ENCODE results near the gene ZNF511. TPM values are rescaled to one million over a fixed set of nuclear protein-coding genes. Genes with fewer than 3 reads are reported as not detected.

The ZNF511 gene
- total and polyA plus RNA-seq, 2 of the 4 experiments (the other 2 are of a cell fraction), result 13.6 to 32.6 TPM

GRCh38 chr10:133326223-133326551, 17.5 kb downstream of the ZNF511 start:
- H4K5ac ChIP-seq (ENCODE audit: low read depth, low read length), result no peak overlapping the region
- no peak overlapping the region for H2BK15ac ChIP-seq (ENCODE audit: low read depth, low read length)
- no peak overlapping the region for H3K27ac ChIP-seq (ENCODE audit: insufficient read depth, low read length)
- no peak overlapping the region for H3K4me2 ChIP-seq (ENCODE audit: low read depth, low read length)
- no TSS peak for BruUV-seq (replicated peaks)
- peak overlapping the region; percentile 86 for H2AFZ ChIP-seq (replicated peaks; ENCODE audit: low read length, poor library complexity)
- no peak overlapping the region for H2BK5ac ChIP-seq (ENCODE audit: low read depth, low read length, poor library complexity, severe bottlenecking)
- H4K20me1 ChIP-seq (ENCODE audit: insufficient read depth, low read length), result 0 out of 2 replicates have a peak, but pooled peaks cover 3% of the 10 kb centered on the region
- no peak overlapping the region for H4K8ac ChIP-seq (ENCODE audit: low read depth in 2 of 2, low read length in 2 of 2)
- H3K4ac ChIP-seq (ENCODE audit: low read depth, low read length), result no peak overlapping the region
- no peak overlapping the region for H2BK20ac ChIP-seq (ENCODE audit: low read depth, low read length)
- no peak overlapping the region for H3K9ac ChIP-seq (ENCODE audit: low read depth, low read length)
- H3K56ac ChIP-seq (ENCODE audit: extremely low read depth, insufficient read depth, low read length), result no peak overlapping the region
- ChIA-PET POLR2A (ENCODE audit: unreplicated experiment) (no interaction called here), CTCF (no interaction called here)
- no peak overlapping the region for H4K91ac ChIP-seq (ENCODE audit: insufficient read depth, low read depth, low read length)
- no peak overlapping the region for H3K14ac ChIP-seq (replicated peaks; ENCODE audit: low read depth, low read length)
- dilution Hi-C loops (cut with HindIII; ENCODE audit: low sequenced_read_pairs, unreplicated experiment), result no loop called here
- DNase-seq (no peak), ATAC-seq (ENCODE audit: low read depth) (no peak)
- peak overlapping the region; percentile 72 for H2AK9ac ChIP-seq (replicated peaks; ENCODE audit: low read depth, low read length, poor library complexity)
- peaks cover 18% of the 10 kb centered on the region for H3K4me1 ChIP-seq (ENCODE audit: control insufficient read depth, insufficient read depth, low read length)
- no peaks in the 10 kb centered on the region for H3K79me1 ChIP-seq (ENCODE audit: low read depth in 1 of 2, low read length in 2 of 2)
- TF ChIP-seq RFX5 (IDR thresholded peaks at IDR 0.05; ENCODE audit: low read depth, low read length) (no peak), MAFK (IDR thresholded peaks at IDR 0.05; ENCODE audit: low read depth, low read length) (no peak), MXI1 (IDR thresholded peaks at IDR 0.05; ENCODE audit: borderline replicate concordance, low read depth, low read length) (no peak), CHD1 (IDR thresholded peaks at IDR 0.05; ENCODE audit: low read depth, low read length) (no peak), RAD21 (IDR thresholded peaks at IDR 0.05; ENCODE audit: low read length) (no peak), CTCF (conservative IDR thresholded peaks at IDR 0.05; ENCODE audit: low read depth, low read length) (no peak), POLR2A (IDR thresholded peaks at IDR 0.05; ENCODE audit: low read depth, low read length) (no peak), BHLHE40 (IDR thresholded peaks at IDR 0.05; ENCODE audit: low read depth, low read length) (no peak), RCOR1 (IDR thresholded peaks at IDR 0.05; ENCODE audit: insufficient replicate concordance, low read length) (no peak), MAZ (IDR thresholded peaks at IDR 0.05; ENCODE audit: borderline replicate concordance, low read depth, low read length) (no peak), CEBPB (IDR thresholded peaks at IDR 0.05; ENCODE audit: low read depth, low read length) (no peak)
- H3K18ac ChIP-seq (ENCODE audit: low read depth, low read length), result no peak overlapping the region
- H3K4me3 ChIP-seq (ENCODE audit: insufficient read depth, low read depth, low read length), result peak overlapping the region; percentile 48; the same call in 1 of the 2 replicates
- 0 out of 2 replicates have a peak, but pooled peaks cover 6% of the 10 kb centered on the region for H3K9me1 ChIP-seq (ENCODE audit: insufficient read depth, low read length)
- intact Hi-C loops (cut with micrococcal nuclease), result loop anchor here (10.0 kb wide), 2 partner anchors 49 to 199 kb away; partner anchors contain the start of genes CYP2E1, ECHS1 and PAOX
- peaks cover 18% of the 10 kb centered on the region for H3K27me3 ChIP-seq (ENCODE audit: control insufficient read depth, insufficient read depth, low read length)
- WGBS, 2 experiments (ENCODE audit: extremely low coverage in 2 of 2, insufficient read length in 1 of 2), result 13% methylated on average over 1 of the region's 9 CpGs; no CpG with 5 or more reads in 1 of the 2 experiments
- no peaks in the 10 kb centered on the region for H3K9me3 ChIP-seq (ENCODE audit: control insufficient read depth, insufficient read depth, low read length)
- no peak overlapping the region for H2BK120ac ChIP-seq (ENCODE audit: low read depth, low read length)
- no peaks in the 10 kb centered on the region for H3K36me3 ChIP-seq (ENCODE audit: control insufficient read depth, insufficient read depth, low read length)
- H2AK5ac ChIP-seq (ENCODE audit: low read depth, low read length), result no peak overlapping the region
- in situ Hi-C loops (cut with MboI; ENCODE audit: low sequenced_read_pairs), result loop anchor here (10.0 kb wide), 1 partner anchor 169 kb away; no protein-coding TSS in a partner anchor
- no peak overlapping the region for H3K23ac ChIP-seq (ENCODE audit: low read depth, low read length)
